Endodermal cell (in vitro differentiated cells): ENCODE measurements around the gene SH3BP4. TPM values are rescaled to one million over a fixed set of nuclear protein-coding genes. Genes with fewer than 3 reads are reported as not detected.

Experiments
- DNase-seq: peaks from one replicate; pipeline ENCODE4 v3.0.0-alpha.2; 2017
- H3K27ac ChIP-seq: 2 replicates; pipeline ENCODE4 v1.5.1; 2013; ENCODE audit warnings: mild to moderate bottlenecking, low read depth, low read length, moderate library complexity
- H3K27me3 ChIP-seq: 2 replicates; pipeline ENCODE4 v1.6.1; 2013; ENCODE audit warnings: mild to moderate bottlenecking, low read length, moderate library complexity; ENCODE audit not compliant: insufficient read depth, control insufficient read depth, poor library complexity, severe bottlenecking
- H3K36me3 ChIP-seq: 2 replicates; pipeline ENCODE4 v1.7.0; 2013; ENCODE audit warnings: mild to moderate bottlenecking, low read length, moderate library complexity; ENCODE audit not compliant: control insufficient read depth, insufficient read depth
- H3K4me1 ChIP-seq: one replicate; pipeline ENCODE4 v1.7.0; 2013; ENCODE audit warnings: low read length; ENCODE audit not compliant: control insufficient read depth, insufficient read depth
- H3K4me3 ChIP-seq: 2 replicates; pipeline ENCODE4 v1.5.1; 2013; ENCODE audit warnings: mild to moderate bottlenecking, low read length, moderate library complexity
- H3K9ac ChIP-seq: 2 replicates; pipeline ENCODE4 v1.6.1; 2013; ENCODE audit warnings: mild to moderate bottlenecking, low read length, moderate library complexity; ENCODE audit not compliant: poor library complexity, severe bottlenecking; ENCODE audit errors: extremely low read depth
- H3K9me3 ChIP-seq: 2 replicates; pipeline ENCODE4 v1.6.1; 2013; ENCODE audit warnings: mild to moderate bottlenecking, low read length, moderate library complexity; ENCODE audit not compliant: control insufficient read depth
- H3K27ac Mint-ChIP-seq: 2 replicates; pipeline ENCODE4 v1.8.0; 2020; ENCODE audit warnings: mixed read lengths
- H3K27me3 Mint-ChIP-seq: 2 replicates; pipeline ENCODE4 v1.8.0; 2021; ENCODE audit warnings: mild to moderate bottlenecking, mixed read lengths; ENCODE audit not compliant: insufficient read depth
- H3K36me3 Mint-ChIP-seq: 2 replicates; pipeline ENCODE4 v1.8.0; 2020; ENCODE audit warnings: low read depth, mixed read lengths
- H3K4me1 Mint-ChIP-seq: 2 replicates; pipeline ENCODE4 v1.8.0; 2020; ENCODE audit warnings: mixed read lengths
- H3K4me3 Mint-ChIP-seq: 2 replicates; pipeline ENCODE4 v1.8.0; 2020; ENCODE audit warnings: mild to moderate bottlenecking, moderate library complexity, mixed read lengths
- H3K9me3 Mint-ChIP-seq: 2 replicates; pipeline ENCODE4 v1.8.0; 2020; ENCODE audit warnings: mild to moderate bottlenecking, mixed read lengths
- WGBS, 2 experiments: methylation state at CpG; one replicate each; pipeline versions ENCODE4 v1.1.5 to v1.1.7; 2013; ENCODE audit warnings: missing lambda C conversion rate in 2 of 2, mixed read lengths in 1 of 2; ENCODE audit not compliant: insufficient coverage in 1 of 2, insufficient read length in 1 of 2; 5-methylcytosine and 5-hydroxymethylcytosine counted together
- total RNA-seq, 2 donors: library from RNA; stranded (reverse); fragmentation: NEBNext Ultra II Directional in 1 of 2; extraction: Animal tissue kit (Norgen Biotek cat#: 25700) in 1 of 2; gene quantifications; 2 replicates in 1 of 2; 3 replicates in 1 of 2; pipeline ENCODE4 v1.2.1, GENCODE V29; 2021
- TF ChIP-seq, protein P1 (sequence below): fragments of 200-600 bp; sonication (generic); conservative IDR thresholded peaks from 2 replicates; pipeline ENCODE4 v1.5.0; 2021; ENCODE audit warnings: antibody characterized with exemption, mild to moderate bottlenecking

SH3BP4 gene
- total RNA-seq, 2 donors from 2014 or later, result 49.1 to 53.4 TPM

DNA sequence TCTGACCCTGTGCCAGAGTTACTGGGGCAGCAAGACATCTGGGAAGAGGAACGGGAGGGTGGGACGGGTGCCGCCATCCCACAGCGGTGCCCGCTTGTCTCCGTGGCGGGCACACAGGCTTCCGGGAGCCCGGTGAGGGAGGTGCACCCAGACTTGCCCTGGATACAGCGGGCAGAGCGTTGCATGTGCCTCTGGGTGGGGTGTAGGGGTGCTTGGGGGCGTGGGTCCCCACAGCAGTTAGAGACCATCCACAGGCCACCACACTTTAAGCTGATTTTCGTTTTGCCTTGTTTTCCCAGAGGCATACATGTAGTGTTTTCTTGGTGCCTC lies 45.1 kb downstream of the SH3BP4 start:
- no peaks in the 10 kb centered on the region for H3K27me3 ChIP-seq
- no peak overlapping the region for H3K4me3 ChIP-seq
- no peaks in the 10 kb centered on the region for H3K9me3 ChIP-seq
- TF ChIP-seq, protein P1, sequence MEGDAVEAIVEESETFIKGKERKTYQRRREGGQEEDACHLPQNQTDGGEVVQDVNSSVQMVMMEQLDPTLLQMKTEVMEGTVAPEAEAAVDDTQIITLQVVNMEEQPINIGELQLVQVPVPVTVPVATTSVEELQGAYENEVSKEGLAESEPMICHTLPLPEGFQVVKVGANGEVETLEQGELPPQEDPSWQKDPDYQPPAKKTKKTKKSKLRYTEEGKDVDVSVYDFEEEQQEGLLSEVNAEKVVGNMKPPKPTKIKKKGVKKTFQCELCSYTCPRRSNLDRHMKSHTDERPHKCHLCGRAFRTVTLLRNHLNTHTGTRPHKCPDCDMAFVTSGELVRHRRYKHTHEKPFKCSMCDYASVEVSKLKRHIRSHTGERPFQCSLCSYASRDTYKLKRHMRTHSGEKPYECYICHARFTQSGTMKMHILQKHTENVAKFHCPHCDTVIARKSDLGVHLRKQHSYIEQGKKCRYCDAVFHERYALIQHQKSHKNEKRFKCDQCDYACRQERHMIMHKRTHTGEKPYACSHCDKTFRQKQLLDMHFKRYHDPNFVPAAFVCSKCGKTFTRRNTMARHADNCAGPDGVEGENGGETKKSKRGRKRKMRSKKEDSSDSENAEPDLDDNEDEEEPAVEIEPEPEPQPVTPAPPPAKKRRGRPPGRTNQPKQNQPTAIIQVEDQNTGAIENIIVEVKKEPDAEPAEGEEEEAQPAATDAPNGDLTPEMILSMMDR, result no peak
- Mint-ChIP-seq H3K4me3 (peak overlapping the region; percentile 4), H3K9me3 (no peaks in the 10 kb centered on the region), H3K27ac (peak overlapping the region; percentile 84), H3K27me3 (no peaks in the 10 kb centered on the region), H3K36me3 (peaks cover 33% of the 10 kb centered on the region), H3K4me1 (peaks cover 76% of the 10 kb centered on the region)
- H3K27ac ChIP-seq, result no peak overlapping the region
- 80 to 96% methylated on average over 2 to 13 of the region's 13 CpGs for WGBS, 2 experiments
- no peak for DNase-seq
- peaks cover 37% of the 10 kb centered on the region for H3K36me3 ChIP-seq
- peaks cover 56% of the 10 kb centered on the region for H3K4me1 ChIP-seq
- H3K9ac ChIP-seq, result no peak overlapping the region

DNA sequence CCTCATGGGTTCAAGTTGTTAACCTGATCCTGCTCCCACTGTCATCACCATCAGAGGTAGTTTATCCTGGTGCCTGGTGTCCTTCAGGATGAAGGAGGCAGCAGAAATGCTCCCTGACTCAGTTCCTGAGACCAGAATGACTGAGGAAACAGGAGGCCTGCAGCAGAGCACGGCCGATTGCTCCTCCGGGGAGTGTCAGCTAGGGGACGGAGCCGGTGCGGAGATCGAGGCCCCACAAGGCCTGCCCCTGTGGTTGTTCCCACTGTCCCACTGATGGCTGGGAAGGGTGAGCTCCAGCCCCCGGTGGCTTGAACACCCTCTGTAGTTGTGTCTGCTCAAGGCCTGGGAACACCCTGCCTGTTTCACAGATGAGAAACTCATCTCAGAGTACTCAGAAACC lies 45.6 kb downstream of the SH3BP4 start:
- Histone ChIP-seq H3K27ac (no peak overlapping the region), H3K36me3 (peaks cover 41% of the 10 kb centered on the region), H3K4me1 (peaks cover 56% of the 10 kb centered on the region), H3K9me3 (no peaks in the 10 kb centered on the region), H3K9ac (no peak overlapping the region), H3K27me3 (no peaks in the 10 kb centered on the region), H3K4me3 (no peak overlapping the region)
- no peak for DNase-seq
- H3K4me3 Mint-ChIP-seq, result no peak overlapping the region
- no peaks in the 10 kb centered on the region for H3K27me3 Mint-ChIP-seq
- H3K36me3 Mint-ChIP-seq, result peaks cover 38% of the 10 kb centered on the region
- TF ChIP-seq, protein P1, result no peak
- no peaks in the 10 kb centered on the region for H3K9me3 Mint-ChIP-seq
- H3K4me1 Mint-ChIP-seq, result peaks cover 80% of the 10 kb centered on the region
- WGBS, 2 experiments, result 96% methylated on average over 8 of the region's 8 CpGs
- no peak overlapping the region for H3K27ac Mint-ChIP-seq

DNA sequence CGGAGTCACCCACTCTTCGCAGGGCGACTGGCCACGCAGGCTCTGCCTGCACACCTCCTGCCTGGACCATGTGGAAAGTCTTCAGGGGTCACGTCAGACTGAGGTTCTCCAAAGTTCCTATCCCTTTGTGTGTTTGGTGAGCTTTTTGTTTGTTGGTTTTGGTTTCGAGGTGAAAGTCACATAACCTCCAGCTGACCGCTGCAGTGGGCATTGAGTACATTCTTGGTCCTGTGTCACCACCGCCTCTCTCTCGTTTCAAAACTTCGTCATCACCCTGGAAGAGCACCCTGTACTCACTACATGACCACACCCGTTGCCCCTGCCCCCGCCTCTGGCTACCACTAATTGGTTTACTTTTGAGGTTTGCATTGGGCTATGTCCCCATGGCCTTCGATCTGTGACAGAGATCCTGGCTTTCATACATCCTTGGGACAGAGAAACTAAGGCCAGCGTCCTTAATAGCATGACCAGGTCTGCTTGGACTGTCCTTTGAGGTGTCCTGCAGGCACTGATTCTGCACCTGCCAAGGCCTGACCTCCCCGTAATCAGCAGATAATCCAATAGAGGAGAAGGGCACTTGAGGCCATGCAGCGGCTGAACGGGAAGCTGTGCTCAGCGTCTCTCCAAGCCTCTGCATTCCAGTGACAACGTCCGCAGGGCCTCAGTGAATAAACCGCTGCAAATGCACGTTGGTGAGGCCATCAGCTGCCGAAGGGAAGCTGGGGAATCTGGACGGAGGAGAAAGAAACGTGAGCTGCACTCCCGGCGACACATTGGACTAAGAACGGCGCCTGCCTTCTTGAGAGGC lies 46.8 kb downstream of the SH3BP4 start:
- TF ChIP-seq, protein P1, result no peak
- peaks cover 52% of the 10 kb centered on the region for H3K36me3 ChIP-seq
- no peak overlapping the region for H3K4me3 ChIP-seq
- H3K9ac ChIP-seq, result no peak overlapping the region
- Mint-ChIP-seq H3K4me3 (no peak overlapping the region), H3K27me3 (no peaks in the 10 kb centered on the region), H3K4me1 (peaks cover 87% of the 10 kb centered on the region), H3K9me3 (no peaks in the 10 kb centered on the region), H3K27ac (peak overlapping the region; percentile 75), H3K36me3 (peaks cover 46% of the 10 kb centered on the region)
- 88 to 89% methylated on average over 15 to 29 of the region's 29 CpGs for WGBS, 2 experiments
- H3K27ac ChIP-seq, result no peak overlapping the region
- DNase-seq, result no peak
- H3K9me3 ChIP-seq, result no peaks in the 10 kb centered on the region
- peaks cover 60% of the 10 kb centered on the region for H3K4me1 ChIP-seq
- H3K27me3 ChIP-seq, result no peaks in the 10 kb centered on the region
